ENCODE measurements around the gene FBXL4. TPM values are rescaled to one million over a fixed set of nuclear protein-coding genes. Genes with fewer than 3 reads are reported as not detected.
"Not testable (repeated sequence)": the region's sequence is repeated elsewhere in the genome, so short reads cannot be mapped to it uniquely, and the experiment has no call there.

Gene FBXL4
- total RNA-seq, 1 experiment from 2014 or later = 5.1 TPM

- no peak overlapping the region for H3K4me2 ChIP-seq (ENCODE audit: insufficient read depth, insufficient read length, low read length)
- H2BK20ac ChIP-seq (ENCODE audit: low read depth, low read length, poor library complexity, severe bottlenecking) = no peak overlapping the region
- no peaks in the 10 kb centered on the region for H3K79me1 ChIP-seq (ENCODE audit: insufficient read depth, low read depth, low read length, poor library complexity, severe bottlenecking)
- Mint-ChIP-seq H3K9me3 (peaks cover 35 to 37% of the 10 kb centered on the region in 2 experiments), H3K27ac (no peak overlapping the region), H3K27me3 (ENCODE audit: low read depth) (no peaks in the 10 kb centered on the region; the same call in 1 of the 2 replicates), H3K4me3 (no peak overlapping the region), H3K4me1 (no peaks in the 10 kb centered on the region), H3K36me3 (ENCODE audit: insufficient read depth in 1 of 3, low read depth in 3 of 3) (peaks cover 37 to 51% (median 43%) of the 10 kb centered on the region in 3 experiments)
- no peak for DNase-seq
- no peak overlapping the region for H2BK12ac ChIP-seq (ENCODE audit: insufficient read length, low read depth, low read length)
- H3K27me3 ChIP-seq (ENCODE audit: insufficient read depth, low read length) = no peaks in the 10 kb centered on the region
- no peak overlapping the region for H4K5ac ChIP-seq (ENCODE audit: insufficient read length, low read depth, low read length)
- H3K23me2 ChIP-seq (ENCODE audit: insufficient read length, low read depth, low read length, poor library complexity, severe bottlenecking) = no peaks in the 10 kb centered on the region
- no peak overlapping the region for H2BK15ac ChIP-seq (ENCODE audit: low read depth, low read length)
- no peak overlapping the region for H3K23ac ChIP-seq (ENCODE audit: insufficient read length, low read depth, low read length)
- H3K4me1 ChIP-seq (ENCODE audit: insufficient read depth, low read length) = no peaks in the 10 kb centered on the region
- no peak overlapping the region for H2BK5ac ChIP-seq (ENCODE audit: insufficient read length, low read length)
- no peak overlapping the region for H4K91ac ChIP-seq (ENCODE audit: insufficient read length, low read depth, low read length)
- no peak overlapping the region for H2BK120ac ChIP-seq (ENCODE audit: low read depth, low read length, poor library complexity, severe bottlenecking)
- H3K4ac ChIP-seq (ENCODE audit: low read depth, low read length) = no peak overlapping the region
- H3T11ph ChIP-seq (ENCODE audit: low read length) = no peak overlapping the region
- H3K56ac ChIP-seq (ENCODE audit: insufficient read length, low read depth, low read length) = no peak overlapping the region
- WGBS (ENCODE audit: extremely low coverage, insufficient read length, low lambda C conversion rate) = no CpG with 5 or more reads among the region's 1 CpG
- H3K27ac ChIP-seq (ENCODE audit: insufficient read length, low read depth, low read length) = no peak overlapping the region
- no peaks in the 10 kb centered on the region for H4K20me1 ChIP-seq (ENCODE audit: control insufficient read depth, insufficient read depth, insufficient read length)
- H3K9me3 ChIP-seq (ENCODE audit: control insufficient read depth, low read depth, low read length) = no peaks in the 10 kb centered on the region
- H3K14ac ChIP-seq (ENCODE audit: insufficient read depth, low read length) = no peak overlapping the region
- no peak overlapping the region for H2AK5ac ChIP-seq (ENCODE audit: insufficient read length, low read length)
- H4K8ac ChIP-seq (replicated peaks; ENCODE audit: insufficient read length, low read depth, low read length) = no peak overlapping the region
- TF ChIP-seq, protein P1, sequence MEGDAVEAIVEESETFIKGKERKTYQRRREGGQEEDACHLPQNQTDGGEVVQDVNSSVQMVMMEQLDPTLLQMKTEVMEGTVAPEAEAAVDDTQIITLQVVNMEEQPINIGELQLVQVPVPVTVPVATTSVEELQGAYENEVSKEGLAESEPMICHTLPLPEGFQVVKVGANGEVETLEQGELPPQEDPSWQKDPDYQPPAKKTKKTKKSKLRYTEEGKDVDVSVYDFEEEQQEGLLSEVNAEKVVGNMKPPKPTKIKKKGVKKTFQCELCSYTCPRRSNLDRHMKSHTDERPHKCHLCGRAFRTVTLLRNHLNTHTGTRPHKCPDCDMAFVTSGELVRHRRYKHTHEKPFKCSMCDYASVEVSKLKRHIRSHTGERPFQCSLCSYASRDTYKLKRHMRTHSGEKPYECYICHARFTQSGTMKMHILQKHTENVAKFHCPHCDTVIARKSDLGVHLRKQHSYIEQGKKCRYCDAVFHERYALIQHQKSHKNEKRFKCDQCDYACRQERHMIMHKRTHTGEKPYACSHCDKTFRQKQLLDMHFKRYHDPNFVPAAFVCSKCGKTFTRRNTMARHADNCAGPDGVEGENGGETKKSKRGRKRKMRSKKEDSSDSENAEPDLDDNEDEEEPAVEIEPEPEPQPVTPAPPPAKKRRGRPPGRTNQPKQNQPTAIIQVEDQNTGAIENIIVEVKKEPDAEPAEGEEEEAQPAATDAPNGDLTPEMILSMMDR (conservative IDR thresholded peaks at IDR 0.05) = no peak
- no peak overlapping the region for H3K18ac ChIP-seq (ENCODE audit: insufficient read length, low read depth, low read length)
- no peak overlapping the region for H2AFZ ChIP-seq (ENCODE audit: low read length)
- no peak overlapping the region for H3K9ac ChIP-seq (ENCODE audit: extremely low read depth, insufficient read length, low read length)
- no peaks in the 10 kb centered on the region for H3K79me2 ChIP-seq (ENCODE audit: insufficient read depth, low read length)
Measured at GRCh38 chr6:98909236-98909635, 38.5 kb downstream of the FBXL4 start.

DNA sequence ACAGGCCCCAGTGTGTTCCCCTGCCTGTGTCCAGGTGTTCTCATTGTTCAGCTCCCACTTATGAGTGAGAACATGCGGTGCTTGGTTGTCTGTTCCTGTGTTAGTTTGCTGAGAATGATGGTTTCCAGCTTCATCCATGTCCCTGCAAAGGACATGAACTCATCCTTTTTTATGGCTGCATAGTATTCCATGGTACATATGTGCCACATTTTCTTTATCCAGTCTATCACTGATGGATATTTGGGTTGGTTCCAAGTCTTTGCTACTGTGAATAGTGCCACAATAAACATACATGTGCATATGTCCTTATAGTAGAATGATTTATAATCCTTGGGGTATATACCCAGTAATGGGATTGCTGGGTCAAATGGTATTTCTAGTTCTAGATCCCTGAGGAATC is 41.4 kb downstream of the FBXL4 start:
- not testable (repeated sequence) for H2BK120ac ChIP-seq (ENCODE audit: low read depth, low read length, poor library complexity, severe bottlenecking); H3K18ac ChIP-seq (ENCODE audit: insufficient read length, low read depth, low read length); H4K8ac ChIP-seq (replicated peaks; ENCODE audit: insufficient read length, low read depth, low read length); H3K14ac ChIP-seq (ENCODE audit: insufficient read depth, low read length); H3T11ph ChIP-seq (ENCODE audit: low read length); DNase-seq; H2AFZ ChIP-seq (ENCODE audit: low read length); H2BK15ac ChIP-seq (ENCODE audit: low read depth, low read length); H3K23me2 ChIP-seq (ENCODE audit: insufficient read length, low read depth, low read length, poor library complexity, severe bottlenecking); H3K79me1 ChIP-seq (ENCODE audit: insufficient read depth, low read depth, low read length, poor library complexity, severe bottlenecking); H3K23ac ChIP-seq (ENCODE audit: insufficient read length, low read depth, low read length); H2BK20ac ChIP-seq (ENCODE audit: low read depth, low read length, poor library complexity, severe bottlenecking); H3K4me3 Mint-ChIP-seq; H4K5ac ChIP-seq (ENCODE audit: insufficient read length, low read depth, low read length); H3K56ac ChIP-seq (ENCODE audit: insufficient read length, low read depth, low read length); H3K9ac ChIP-seq (ENCODE audit: extremely low read depth, insufficient read length, low read length); H3K4me1 Mint-ChIP-seq; H3K27ac Mint-ChIP-seq; H3K4me1 ChIP-seq (ENCODE audit: insufficient read depth, low read length); H3K27me3 ChIP-seq (ENCODE audit: insufficient read depth, low read length); H3K4ac ChIP-seq (ENCODE audit: low read depth, low read length); H3K27ac ChIP-seq (ENCODE audit: insufficient read length, low read depth, low read length); H2BK5ac ChIP-seq (ENCODE audit: insufficient read length, low read length); H3K4me2 ChIP-seq (ENCODE audit: insufficient read depth, insufficient read length, low read length); H3K27me3 Mint-ChIP-seq (ENCODE audit: low read depth); H3K79me2 ChIP-seq (ENCODE audit: insufficient read depth, low read length); H2AK5ac ChIP-seq (ENCODE audit: insufficient read length, low read length); H2BK12ac ChIP-seq (ENCODE audit: insufficient read length, low read depth, low read length); H3K9me3 ChIP-seq (ENCODE audit: control insufficient read depth, low read depth, low read length); H4K20me1 ChIP-seq (ENCODE audit: control insufficient read depth, insufficient read depth, insufficient read length); H4K91ac ChIP-seq (ENCODE audit: insufficient read length, low read depth, low read length)
- WGBS (ENCODE audit: extremely low coverage, insufficient read length, low lambda C conversion rate) = no CpG with 5 or more reads among the region's 1 CpG
- Mint-ChIP-seq H3K9me3 (peaks cover 12 to 15% of the 10 kb centered on the region in 2 experiments), H3K36me3 (ENCODE audit: insufficient read depth in 1 of 3, low read depth in 3 of 3) (peaks cover 16 to 27% (median 21%) of the 10 kb centered on the region in 3 experiments)

All from H9 (cell line).